ENCODE results near the gene COL4A4. TPM values are rescaled to one million over a fixed set of nuclear protein-coding genes. Genes with fewer than 3 reads are reported as not detected.

The COL4A4 gene
- total RNA-seq, 4 donors from 2014 or later: 1.5 to 4.6 (median 2.6) TPM

- no peak for TF ChIP-seq POLR2A (IDR thresholded peaks at IDR 0.05)
- peak in 1 of 3 donors; percentile 6 for TF ChIP-seq POLR2AphosphoS5 (IDR thresholded peaks at IDR 0.05)
- in situ Hi-C loops (cut with MboI; ENCODE audit: low pct_ligation_motif_present in 1 of 4, low pct_unique_long_range_greater_than_20kb in 1 of 4, low sequenced_read_pairs in 3 of 4) (no loop called here), intact Hi-C loops (cut with DNase I; ENCODE audit: low total_unique reads) (no loop called here)
- whole genome bisulfite sequencing, 2 donors (ENCODE audit: low coverage in 1 of 2): 35 to 38% methylated on average over 4 to 6 of the region's 6 CpGs
- no peaks in the 10 kb centered on the region for H3K9me3 ChIP-seq
- H3K4me3 ChIP-seq: no peak overlapping the region
- no peaks in the 10 kb centered on the region for H3K36me3 ChIP-seq
- H3K27ac ChIP-seq: no peak overlapping the region
- peaks cover 0 to 5% (median 0%) of the 10 kb centered on the region in 4 donors for H3K4me1 ChIP-seq
- DNase-seq: no peak
- no peaks in the 10 kb centered on the region for H3K27me3 ChIP-seq
These were observed 111.1 kb downstream of the COL4A4 start for GRCh38 chr2:227052879-227053278.

GRCh38 chr2:227043981-227044380, 120.0 kb downstream of the COL4A4 start:
- H3K4me3 ChIP-seq: no peak overlapping the region
- no peaks in the 10 kb centered on the region for H3K36me3 ChIP-seq
- H3K27me3 ChIP-seq: no peaks in the 10 kb centered on the region
- WGBS, 2 donors (ENCODE audit: low coverage in 1 of 2): 76 to 77% methylated on average over 3 of the region's 3 CpGs
- H3K9me3 ChIP-seq: no peaks in the 10 kb centered on the region
- in situ Hi-C loops (cut with MboI; ENCODE audit: low pct_ligation_motif_present in 1 of 4, low pct_unique_long_range_greater_than_20kb in 1 of 4, low sequenced_read_pairs in 3 of 4): no loop called here
- H3K4me1 ChIP-seq: peaks cover 0 to 3% (median 0%) of the 10 kb centered on the region in 4 donors
- no peak for DNase-seq
- no peak overlapping the region for H3K27ac ChIP-seq
- intact Hi-C loops (cut with DNase I; ENCODE audit: low total_unique reads): no loop called here
- TF ChIP-seq POLR2AphosphoS5 (IDR thresholded peaks at IDR 0.05): no peak
- TF ChIP-seq CTCF (IDR thresholded peaks at IDR 0.05): no peak
- no peak for TF ChIP-seq EP300 (IDR thresholded peaks at IDR 0.05; ENCODE audit: low read depth)
- TF ChIP-seq POLR2A (IDR thresholded peaks at IDR 0.05): no peak

- intact Hi-C loops (cut with DNase I; ENCODE audit: low total_unique reads) (loop anchor here (10.0 kb wide), 1 partner anchor 66 kb away; no protein-coding TSS in a partner anchor), in situ Hi-C loops (cut with MboI; ENCODE audit: low pct_ligation_motif_present in 1 of 4, low pct_unique_long_range_greater_than_20kb in 1 of 4, low sequenced_read_pairs in 3 of 4) (no loop called here)
- Histone ChIP-seq H3K4me1 (peaks cover 3 to 25% (median 11%) of the 10 kb centered on the region in 4 donors), H3K9me3 (no peaks in the 10 kb centered on the region), H3K4me3 (no peak overlapping the region), H3K27me3 (no peaks in the 10 kb centered on the region), H3K27ac (no peak overlapping the region), H3K36me3 (no peaks in the 10 kb centered on the region)
- WGBS, 2 donors (ENCODE audit: low coverage in 1 of 2): 26% methylated on average over 1 of the region's 1 CpG; no CpG with 5 or more reads in 1 of the 2 donors
- no peak for DNase-seq
- TF ChIP-seq POLR2A (IDR thresholded peaks at IDR 0.05): no peak
- no peak for TF ChIP-seq CTCF (IDR thresholded peaks at IDR 0.05)
These were observed 125.3 kb downstream of the COL4A4 start for GRCh38 chr2:227038550-227039189.

- in situ Hi-C loops (cut with MboI; ENCODE audit: low pct_ligation_motif_present in 1 of 4, low pct_unique_long_range_greater_than_20kb in 1 of 4, low sequenced_read_pairs in 3 of 4) (no loop called here), intact Hi-C loops (cut with DNase I; ENCODE audit: low total_unique reads) (loop anchor here (10.0 kb wide), 1 partner anchor 68 kb away; no protein-coding TSS in a partner anchor)
- Histone ChIP-seq H3K27ac (no peak overlapping the region), H3K27me3 (no peaks in the 10 kb centered on the region), H3K9me3 (no peaks in the 10 kb centered on the region), H3K4me3 (no peak overlapping the region), H3K4me1 (peaks cover 5 to 32% (median 14%) of the 10 kb centered on the region in 4 donors), H3K36me3 (no peaks in the 10 kb centered on the region)
- WGBS, 2 donors (ENCODE audit: low coverage in 1 of 2): 61 to 72% methylated on average over 3 of the region's 3 CpGs
- DNase-seq: no peak
- TF ChIP-seq POLR2AphosphoS5 (IDR thresholded peaks at IDR 0.05) (no peak), POLR2A (IDR thresholded peaks at IDR 0.05) (no peak)
These were observed 127.5 kb downstream of the COL4A4 start for GRCh38 chr2:227036527-227036926.

GRCh38 chr2:227035711-227036367, 128.2 kb downstream of the COL4A4 start:
- intact Hi-C loops (cut with DNase I; ENCODE audit: low total_unique reads): loop anchor here (10.0 kb wide), 1 partner anchor 69 kb away; no protein-coding TSS in a partner anchor
- in situ Hi-C loops (cut with MboI; ENCODE audit: low pct_ligation_motif_present in 1 of 4, low pct_unique_long_range_greater_than_20kb in 1 of 4, low sequenced_read_pairs in 3 of 4): no loop called here
- H3K9me3 ChIP-seq: no peaks in the 10 kb centered on the region
- 55 to 65% methylated on average over 7 of the region's 7 CpGs for WGBS, 2 donors (ENCODE audit: low coverage in 1 of 2)
- peaks cover 5 to 32% (median 14%) of the 10 kb centered on the region in 4 donors for H3K4me1 ChIP-seq
- no peak overlapping the region for H3K27ac ChIP-seq
- no peak for DNase-seq
- TF ChIP-seq CTCF (IDR thresholded peaks at IDR 0.05): no peak
- no peak for TF ChIP-seq EP300 (IDR thresholded peaks at IDR 0.05; ENCODE audit: low read depth)
- no peak for TF ChIP-seq POLR2A (IDR thresholded peaks at IDR 0.05)
- no peak for TF ChIP-seq POLR2AphosphoS5 (IDR thresholded peaks at IDR 0.05)
- no peaks in the 10 kb centered on the region for H3K27me3 ChIP-seq
- no peak overlapping the region for H3K4me3 ChIP-seq
- H3K36me3 ChIP-seq: no peaks in the 10 kb centered on the region

All from transverse colon (tissue), 4 donors.